IMR-90 (cell line): Measurements from ENCODE around the gene CREB1. TPM values are rescaled to one million over a fixed set of nuclear protein-coding genes. Genes with fewer than 3 reads are reported as not detected.
A peak's percentile ranks its signal among the peaks of the same experiment; 100 is the strongest.

Experiments used
- ATAC-seq: fragments of 200-7000 bp; cut with Tn5 transposase; 2 replicates; pipeline ENCODE4 v1.9.1; 2020; ENCODE audit warnings: low read depth, mild to moderate bottlenecking, moderate library complexity
- BruUV-seq: library from RNA; stranded (reverse); fragments of 400-500 nt; replicated peaks from 2 replicates; lab custom pipeline; 2021; lab: Mats Ljungman, UMichigan
- CTCF ChIA-PET: fragments of 300-600 bp; formaldehyde crosslinking; extraction: SDS; loops from one replicate; lab custom pipeline; 2021; ENCODE audit warnings: antibody characterized with exemption; lab: Yijun Ruan, JAX
- POLR2A ChIA-PET: fragments of 300-600 bp; sonication (Branson Sonifier 250); formaldehyde crosslinking; loops from one replicate; lab custom pipeline; 2022; ENCODE audit warnings: antibody characterized with exemption; ENCODE audit not compliant: unreplicated experiment; lab: Charles Lee
- DNase-seq: peaks from one replicate; pipeline ENCODE4 v3.0.0; 2013
- H2AFZ ChIP-seq: replicated peaks from 2 replicates; pipeline ENCODE3; 2013; ENCODE audit warnings: low read length, mild to moderate bottlenecking; ENCODE audit not compliant: poor library complexity
- H2AK5ac ChIP-seq: 2 replicates; pipeline ENCODE4 v1.6.1; 2013; ENCODE audit warnings: low read depth, low read length, inconsistent platforms
- H2AK9ac ChIP-seq: replicated peaks from 2 replicates; pipeline ENCODE3; 2013; ENCODE audit warnings: mild to moderate bottlenecking, low read depth, low read length, moderate library complexity; ENCODE audit not compliant: poor library complexity
- H2BK120ac ChIP-seq: 2 replicates; pipeline ENCODE4 v1.6.1; 2013; ENCODE audit warnings: low read depth, low read length, inconsistent platforms
- H2BK15ac ChIP-seq: 3 replicates; pipeline ENCODE4 v1.6.1; 2013; ENCODE audit warnings: low read depth, low read length, inconsistent platforms
- H2BK20ac ChIP-seq: 2 replicates; pipeline ENCODE4 v1.6.1; 2013; ENCODE audit warnings: low read depth, mild to moderate bottlenecking, inconsistent platforms, low read length, moderate library complexity
- H2BK5ac ChIP-seq: 2 replicates; pipeline ENCODE4 v1.6.1; 2013; ENCODE audit warnings: mild to moderate bottlenecking, low read depth, low read length, inconsistent platforms; ENCODE audit not compliant: poor library complexity, severe bottlenecking
- H3K14ac ChIP-seq: replicated peaks from 2 replicates; pipeline ENCODE4 v1.6.1; 2013; ENCODE audit warnings: low read depth, low read length, inconsistent platforms
- H3K18ac ChIP-seq: 2 replicates; pipeline ENCODE4 v1.6.1; 2013; ENCODE audit warnings: low read depth, low read length, control low read depth
- H3K23ac ChIP-seq: 2 replicates; pipeline ENCODE4 v1.6.1; 2013; ENCODE audit warnings: low read depth, low read length, inconsistent platforms
- H3K27ac ChIP-seq: 2 replicates; pipeline ENCODE4 v1.5.1; 2013; ENCODE audit warnings: mild to moderate bottlenecking, control low read depth, low read length; ENCODE audit not compliant: insufficient read depth
- H3K27me3 ChIP-seq: 2 replicates; pipeline ENCODE4 v1.6.1; 2013; ENCODE audit warnings: low read length; ENCODE audit not compliant: control insufficient read depth, insufficient read depth
- H3K36me3 ChIP-seq: 2 replicates; pipeline ENCODE4 v1.6.1; 2013; ENCODE audit warnings: low read length, mixed read lengths; ENCODE audit not compliant: control insufficient read depth, insufficient read depth
- H3K4ac ChIP-seq: 2 replicates; pipeline ENCODE4 v1.6.1; 2013; ENCODE audit warnings: low read depth, low read length, inconsistent platforms
- H3K4me1 ChIP-seq: 2 replicates; pipeline ENCODE4 v1.6.1; 2013; ENCODE audit warnings: low read length, mixed read lengths; ENCODE audit not compliant: control insufficient read depth, insufficient read depth
- H3K4me2 ChIP-seq: 2 replicates; pipeline ENCODE4 v1.6.1; 2013; ENCODE audit warnings: low read depth, mild to moderate bottlenecking, control low read depth, low read length, moderate library complexity
- H3K4me3 ChIP-seq: 2 replicates; pipeline ENCODE4 v1.5.1; 2013; ENCODE audit warnings: low read depth, mild to moderate bottlenecking, control low read depth, low read length, moderate library complexity; ENCODE audit not compliant: insufficient read depth
- H3K56ac ChIP-seq: 2 replicates; pipeline ENCODE4 v1.6.1; 2013; ENCODE audit warnings: low read length, inconsistent platforms; ENCODE audit not compliant: insufficient read depth; ENCODE audit errors: extremely low read depth
- H3K79me1 ChIP-seq, 2 experiments: 2 replicates each; pipeline ENCODE4 v1.6.1; 2013; ENCODE audit warnings: low read length in 2 of 2, inconsistent platforms in 1 of 2, low read depth in 1 of 2
- H3K9ac ChIP-seq: 2 replicates; pipeline ENCODE4 v1.6.1; 2013; ENCODE audit warnings: low read depth, low read length, control low read depth
- H3K9me1 ChIP-seq: 2 replicates; pipeline ENCODE4 v1.6.1; 2013; ENCODE audit warnings: low read length, inconsistent platforms; ENCODE audit not compliant: insufficient read depth
- H3K9me3 ChIP-seq: 2 replicates; pipeline ENCODE4 v1.6.1; 2013; ENCODE audit warnings: low read length; ENCODE audit not compliant: control insufficient read depth, insufficient read depth
- H4K20me1 ChIP-seq: 2 replicates; pipeline ENCODE4 v1.6.1; 2013; ENCODE audit warnings: low read length, inconsistent platforms; ENCODE audit not compliant: insufficient read depth
- H4K5ac ChIP-seq: 2 replicates; pipeline ENCODE4 v1.6.1; 2013; ENCODE audit warnings: mild to moderate bottlenecking, low read depth, low read length, control low read depth
- H4K8ac ChIP-seq, 2 experiments: 2 replicates each; pipeline ENCODE4 v1.6.1; 2013; ENCODE audit warnings: low read depth in 2 of 2, low read length in 2 of 2, control low read depth in 1 of 2, inconsistent platforms in 1 of 2
- H4K91ac ChIP-seq: 2 replicates; pipeline ENCODE4 v1.6.1; 2013; ENCODE audit warnings: low read depth, low read length, inconsistent platforms; ENCODE audit not compliant: insufficient read depth
- BHLHE40 ChIP-seq: fragments of 150-350 bp; IDR thresholded peaks from 2 replicates; pipeline ENCODE4 v1.6.1; 2016; ENCODE audit warnings: mild to moderate bottlenecking, low read depth, low read length
- CEBPB ChIP-seq: IDR thresholded peaks from 2 replicates; pipeline ENCODE4 v1.6.1; 2012; ENCODE audit warnings: low read depth, low read length, improper control_type of control experiment
- CHD1 ChIP-seq: IDR thresholded peaks from 2 replicates; pipeline ENCODE4 v1.6.1; 2012; ENCODE audit warnings: low read depth, low read length, improper control_type of control experiment
- CTCF ChIP-seq: conservative IDR thresholded peaks from 2 replicates; pipeline ENCODE4 v1.5.1; 2012; ENCODE audit warnings: mild to moderate bottlenecking, low read depth, low read length, improper control_type of control experiment
- FOS ChIP-seq: fragments of 150-350 bp; IDR thresholded peaks from 2 replicates; pipeline ENCODE4 v1.6.1; 2016; ENCODE audit warnings: low read depth, low read length
- MAFK ChIP-seq: IDR thresholded peaks from 2 replicates; pipeline ENCODE4 v1.6.1; 2012; ENCODE audit warnings: low read depth, low read length, improper control_type of control experiment
- MAZ ChIP-seq: IDR thresholded peaks from 2 replicates; pipeline ENCODE4 v1.6.1; 2012; ENCODE audit warnings: low read depth, mild to moderate bottlenecking, low read length, improper control_type of control experiment, moderate library complexity, borderline replicate concordance
- MXI1 ChIP-seq: IDR thresholded peaks from 2 replicates; pipeline ENCODE4 v1.6.1; 2012; ENCODE audit warnings: low read depth, mild to moderate bottlenecking, low read length, moderate library complexity, borderline replicate concordance
- NFE2L2 ChIP-seq: fragments of 150-350 bp; IDR thresholded peaks from 2 replicates; pipeline ENCODE4 v1.6.1; 2016; ENCODE audit warnings: low read depth, mild to moderate bottlenecking, low read length
- POLR2A ChIP-seq: IDR thresholded peaks from 2 replicates; pipeline ENCODE4 v1.6.1; 2012; ENCODE audit warnings: mild to moderate bottlenecking, low read depth, low read length
- RAD21 ChIP-seq: IDR thresholded peaks from 2 replicates; pipeline ENCODE4 v1.6.1; 2012; ENCODE audit warnings: low read length, improper control_type of control experiment
- RCOR1 ChIP-seq: IDR thresholded peaks from 2 replicates; pipeline ENCODE4 v1.6.1; 2012; ENCODE audit warnings: mild to moderate bottlenecking, low read length, improper control_type of control experiment; ENCODE audit not compliant: insufficient replicate concordance
- RFX5 ChIP-seq: IDR thresholded peaks from 2 replicates; pipeline ENCODE4 v1.8.0; 2012; ENCODE audit warnings: low read depth, mild to moderate bottlenecking, low read length, moderate library complexity
- SMC3 ChIP-seq: fragments of 150-350 bp; IDR thresholded peaks from 2 replicates; pipeline ENCODE4 v1.6.1; 2016; ENCODE audit warnings: low read depth, mild to moderate bottlenecking, antibody characterized with exemption, low read length, moderate library complexity
- WGBS, 2 experiments: methylation state at CpG; one replicate each; pipeline versions ENCODE4 v1.1.5 to v1.1.7; 2013; ENCODE audit warnings: missing lambda C conversion rate in 2 of 2; ENCODE audit not compliant: insufficient read length in 1 of 2; ENCODE audit errors: extremely low coverage in 2 of 2; 5-methylcytosine and 5-hydroxymethylcytosine counted together
- dilution Hi-C: fragments of 300-500 bp; cut with HindIII; formaldehyde crosslinking; loops from one replicate; pipeline ENCODE4 v1.14.3; 2018; ENCODE audit warnings: low sequenced_read_pairs; ENCODE audit not compliant: unreplicated experiment
- in situ Hi-C: fragments of 300-500 bp; cut with MboI; formaldehyde crosslinking; loops from 3 replicates; pipeline ENCODE4 v1.14.3; 2019; ENCODE audit warnings: low sequenced_read_pairs, inconsistent platforms, mixed read lengths
- intact Hi-C: fragments of 100-400 bp; cut with micrococcal nuclease; formaldehyde crosslinking; loops from 2 replicates; pipeline ENCODE4 v1.10.0; 2022
- polyA plus RNA-seq, 3 experiments: library from polyadenylated mRNA; depleted of rRNA; stranded (reverse); fragments of >200 nt; gene quantifications; 2 replicates each; pipeline ENCODE4 v1.2.3, GENCODE V29; 2012; ENCODE audit warnings: low replicate concordance in 1 of 3
- total RNA-seq: library from RNA; depleted of rRNA; stranded (reverse); fragments of >200 nt; gene quantifications from 2 replicates; pipeline ENCODE4 v1.2.3, GENCODE V29; 2012
- TF ChIP-seq, protein P1 (sequence below): fragments of 150-350 bp; IDR thresholded peaks from 2 replicates; pipeline ENCODE4 v1.6.1; 2017; ENCODE audit warnings: mild to moderate bottlenecking, antibody characterized with exemption, low read length, low read depth
- TF ChIP-seq, protein P2 (sequence below): fragments of 150-350 bp; IDR thresholded peaks from 2 replicates; pipeline ENCODE4 v1.6.1; 2016; ENCODE audit warnings: low read depth, mild to moderate bottlenecking, low read length, moderate library complexity, borderline replicate concordance

The CREB1 gene
- total and polyA plus RNA-seq, 2 of the 4 experiments (the other 2 are of a cell fraction) = 22.4 to 94.5 TPM

DNA sequence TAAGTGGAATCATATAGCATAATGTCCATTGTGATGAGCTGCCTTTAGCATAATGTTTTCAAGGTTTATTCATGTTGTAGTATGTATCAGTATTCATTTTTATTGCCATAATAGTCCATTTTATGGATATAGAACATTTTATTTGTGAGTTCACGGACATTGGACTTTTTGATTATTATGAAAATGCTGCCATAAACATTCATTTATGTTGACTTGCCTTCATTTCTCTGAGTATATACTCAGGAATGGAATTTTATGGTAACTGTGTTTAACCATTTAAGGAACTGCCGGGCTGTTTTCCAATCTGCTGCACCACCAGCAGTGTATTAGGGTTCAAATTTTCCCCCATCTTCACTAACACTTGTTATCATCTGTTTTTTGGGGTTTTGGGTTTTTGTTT, 12.2 kb downstream of the CREB1 start:
- H3K27ac ChIP-seq = no peak overlapping the region
- H2AK5ac ChIP-seq = no peak overlapping the region
- H2AK9ac ChIP-seq = no peak overlapping the region
- peaks cover 32% of the 10 kb centered on the region; the same call in 1 of the 2 replicates for H4K20me1 ChIP-seq
- no peak overlapping the region for H3K18ac ChIP-seq
- H3K14ac ChIP-seq = no peak overlapping the region
- no TSS peak for BruUV-seq
- H2BK5ac ChIP-seq = peak overlapping the region; percentile 63
- H4K5ac ChIP-seq = no peak overlapping the region
- dilution Hi-C loops = no loop called here
- in situ Hi-C loops = no loop called here
- no CpG with 5 or more reads among the region's 2 CpGs for WGBS, 2 experiments
- TF ChIP-seq CEBPB = no peak
- no peak for TF ChIP-seq RAD21
- TF ChIP-seq, protein P1, sequence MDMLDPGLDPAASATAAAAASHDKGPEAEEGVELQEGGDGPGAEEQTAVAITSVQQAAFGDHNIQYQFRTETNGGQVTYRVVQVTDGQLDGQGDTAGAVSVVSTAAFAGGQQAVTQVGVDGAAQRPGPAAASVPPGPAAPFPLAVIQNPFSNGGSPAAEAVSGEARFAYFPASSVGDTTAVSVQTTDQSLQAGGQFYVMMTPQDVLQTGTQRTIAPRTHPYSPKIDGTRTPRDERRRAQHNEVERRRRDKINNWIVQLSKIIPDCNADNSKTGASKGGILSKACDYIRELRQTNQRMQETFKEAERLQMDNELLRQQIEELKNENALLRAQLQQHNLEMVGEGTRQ = no peak
- TF ChIP-seq NFE2L2 = no peak
- no peak for TF ChIP-seq MAFK
- no peak for TF ChIP-seq CHD1
- no peak for TF ChIP-seq CTCF
- TF ChIP-seq MXI1 = no peak
- TF ChIP-seq RCOR1 = no peak
- TF ChIP-seq SMC3 = no peak
- TF ChIP-seq POLR2A = no peak
- TF ChIP-seq RFX5 = no peak
- TF ChIP-seq MAZ = no peak
- no peak for TF ChIP-seq BHLHE40
- TF ChIP-seq, protein P2, sequence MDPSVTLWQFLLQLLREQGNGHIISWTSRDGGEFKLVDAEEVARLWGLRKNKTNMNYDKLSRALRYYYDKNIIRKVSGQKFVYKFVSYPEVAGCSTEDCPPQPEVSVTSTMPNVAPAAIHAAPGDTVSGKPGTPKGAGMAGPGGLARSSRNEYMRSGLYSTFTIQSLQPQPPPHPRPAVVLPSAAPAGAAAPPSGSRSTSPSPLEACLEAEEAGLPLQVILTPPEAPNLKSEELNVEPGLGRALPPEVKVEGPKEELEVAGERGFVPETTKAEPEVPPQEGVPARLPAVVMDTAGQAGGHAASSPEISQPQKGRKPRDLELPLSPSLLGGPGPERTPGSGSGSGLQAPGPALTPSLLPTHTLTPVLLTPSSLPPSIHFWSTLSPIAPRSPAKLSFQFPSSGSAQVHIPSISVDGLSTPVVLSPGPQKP = no peak
- TF ChIP-seq FOS = no peak
- H3K4me2 ChIP-seq = peak overlapping the region; percentile 16; the same call in 1 of the 2 replicates
- H3K36me3 ChIP-seq = no peaks in the 10 kb centered on the region; the same call in 1 of the 2 replicates
- DNase-seq = no peak
- no peak overlapping the region for H2BK120ac ChIP-seq
- H4K8ac ChIP-seq = no peak overlapping the region; a peak in 1 of 4 replicates
- ATAC-seq = peak; percentile 41; the same call in 1 of the 2 replicates
- H4K91ac ChIP-seq = 0 out of 2 replicates have a peak overlapping the region, but pooled peaks have one; percentile 7
- H3K23ac ChIP-seq = no peak overlapping the region
- no peak overlapping the region for H3K4me3 ChIP-seq
- peaks cover 2% of the 10 kb centered on the region; the same call in 1 of the 2 replicates for H3K9me1 ChIP-seq
- no peak overlapping the region for H3K9ac ChIP-seq
- H3K27me3 ChIP-seq = no peaks in the 10 kb centered on the region
- intact Hi-C loops = no loop called here
- peaks cover 29 to 65% of the 10 kb centered on the region in 2 experiments for H3K79me1 ChIP-seq
- no peaks in the 10 kb centered on the region for H3K9me3 ChIP-seq
- H3K56ac ChIP-seq = no peak overlapping the region
- H2BK15ac ChIP-seq = no peak overlapping the region
- no peak overlapping the region for H2BK20ac ChIP-seq
- POLR2A ChIA-PET = no interaction called here
- H3K4me1 ChIP-seq = 0 out of 2 replicates have a peak, but pooled peaks cover 4% of the 10 kb centered on the region
- CTCF ChIA-PET = no interaction called here
- 0 out of 2 replicates have a peak overlapping the region, but pooled peaks have one; percentile 57 for H3K4ac ChIP-seq
- no peak overlapping the region for H2AFZ ChIP-seq
